Pulmonary artery endothelial cell (primary cell): ENCODE data around the gene CCDC192. TPM values are rescaled to one million over a fixed set of nuclear protein-coding genes. Genes with fewer than 3 reads are reported as not detected.

Experiments used
- DNase-seq: peaks from one replicate; pipeline ENCODE4 v3.0.0-alpha.2; 2011; ENCODE audit warnings: low read depth, low spot score
- total RNA-seq: library from RNA; depleted of rRNA; stranded (reverse); fragments of >200 nt; gene quantifications from 2 replicates; pipeline ENCODE4 v1.2.3, GENCODE V29; 2014

The CCDC192 gene
- total RNA-seq, 1 donor from 2014 or later: not detected

- no peak for DNase-seq
Observed at GRCh38 chr5:127876384-127876783, 173.2 kb downstream of the CCDC192 start.

- DNase-seq: no peak
Observed at GRCh38 chr5:127878174-127878750, 175.1 kb downstream of the CCDC192 start.

- no peak for DNase-seq
Observed at GRCh38 chr5:127884416-127884815, 181.2 kb downstream of the CCDC192 start.

GRCh38 chr5:127885176-127885575, 182.0 kb downstream of the CCDC192 start:
- no peak for DNase-seq

GRCh38 chr5:127886081-127886480, 182.9 kb downstream of the CCDC192 start:
- no peak for DNase-seq

- DNase-seq: no peak
Observed at GRCh38 chr5:127887282-127887681, 184.1 kb downstream of the CCDC192 start.

GRCh38 chr5:127891942-127892341, 188.8 kb downstream of the CCDC192 start:
- DNase-seq: no peak

GRCh38 chr5:127892467-127893207, 189.4 kb downstream of the CCDC192 start:
- no peak for DNase-seq

GRCh38 chr5:127893232-127893631, 190.0 kb downstream of the CCDC192 start:
- DNase-seq: no peak

GRCh38 chr5:127894461-127894860, 191.3 kb downstream of the CCDC192 start:
- DNase-seq: no peak

GRCh38 chr5:127898551-127899213, 195.5 kb downstream of the CCDC192 start:
- no peak for DNase-seq

- no peak for DNase-seq
Observed at GRCh38 chr5:127899214-127899610, 196.0 kb downstream of the CCDC192 start.

- DNase-seq: no peak
Observed at GRCh38 chr5:127906562-127907204, 203.5 kb downstream of the CCDC192 start.

- no peak for DNase-seq
Observed at GRCh38 chr5:127907907-127908306, 204.7 kb downstream of the CCDC192 start.

- no peak for DNase-seq
Observed at GRCh38 chr5:127909066-127909465, 205.9 kb downstream of the CCDC192 start.

- DNase-seq: no peak
Observed at GRCh38 chr5:127909821-127910220, 206.6 kb downstream of the CCDC192 start.

GRCh38 chr5:127910307-127910956, 207.2 kb downstream of the CCDC192 start:
- no peak for DNase-seq

GRCh38 chr5:127911619-127912018, 208.4 kb downstream of the CCDC192 start:
- DNase-seq: no peak

GRCh38 chr5:127912411-127912810, 209.2 kb downstream of the CCDC192 start:
- no peak for DNase-seq

GRCh38 chr5:127916885-127917573, 213.8 kb downstream of the CCDC192 start:
- no peak for DNase-seq
